Right renal pelvis (tissue), 4 donors: ENCODE measurements around the gene PBXIP1. TPM values are rescaled to one million over a fixed set of nuclear protein-coding genes. Genes with fewer than 3 reads are reported as not detected.
"Not testable (repeated sequence)": the region's sequence is repeated elsewhere in the genome, so short reads cannot be mapped to it uniquely, and the experiment has no call there.

Experiments used
- DNase-seq, 4 donors: peaks; one replicate each; pipeline ENCODE4 v3.0.0-alpha.2; 2013; ENCODE audit warnings: low read depth in 4 of 4, low spot score in 3 of 4, missing footprints in 1 of 4
- polyA plus RNA-seq, 4 donors: library from polyadenylated mRNA; unstranded; fragments of 120-200 nt; gene quantifications; one replicate each; pipeline ENCODE4 v1.2.1, GENCODE V29; 2013; ENCODE audit not compliant: insufficient read length in 4 of 4

PBXIP1 gene
- polyA plus RNA-seq, 4 donors = 64.9 to 74.6 (median 71.5) TPM

- no peak for DNase-seq
Measured at GRCh38 chr1:154994591-154994990, 38.7 kb upstream of the PBXIP1 start.

- no peak for DNase-seq
Measured at GRCh38 chr1:154994269-154994587, 38.3 kb upstream of the PBXIP1 start.

GRCh38 chr1:154993572-154994268 is 37.8 kb upstream of the PBXIP1 start, which contains the start of gene LENEP:
Gene LENEP, plus strand, starts transcription at chr1:154993586. Its CDS starts 22 bp downstream, at chr1:154993608.
- no peak for DNase-seq

GRCh38 chr1:154992721-154993571 is 37.0 kb upstream of the PBXIP1 start:
- no peak for DNase-seq

GRCh38 chr1:154990276-154990675 is 34.4 kb upstream of the PBXIP1 start:
- DNase-seq = no peak

GRCh38 chr1:154989195-154989860 is 33.4 kb upstream of the PBXIP1 start:
- DNase-seq = no peak

- DNase-seq = no peak
Measured at GRCh38 chr1:154988058-154988954, 32.4 kb upstream of the PBXIP1 start.

GRCh38 chr1:154987326-154987725 is 31.4 kb upstream of the PBXIP1 start:
- DNase-seq = no peak

GRCh38 chr1:154986736-154987135 is 30.8 kb upstream of the PBXIP1 start:
- DNase-seq = not testable (repeated sequence)

GRCh38 chr1:154983776-154984466 is 28.0 kb upstream of the PBXIP1 start:
- no peak for DNase-seq

GRCh38 chr1:154982897-154983648 is 27.2 kb upstream of the PBXIP1 start, which contains the start of gene FLAD1:
Gene FLAD1, plus strand, starts transcription at chr1:154983344. Its CDS starts 351 bp downstream, at chr1:154983695.
- peak; percentile 90 to 100 (median 99) for DNase-seq

GRCh38 chr1:154982341-154982740 is 26.4 kb upstream of the PBXIP1 start:
- no peak for DNase-seq

- no peak for DNase-seq
Measured at GRCh38 chr1:154978360-154978759, 22.5 kb upstream of the PBXIP1 start.

- DNase-seq = not testable (repeated sequence)
Measured at GRCh38 chr1:154977762-154978161, 21.9 kb upstream of the PBXIP1 start.

GRCh38 chr1:154975409-154976059 is 19.6 kb upstream of the PBXIP1 start:
- no peak for DNase-seq

- DNase-seq = peak; percentile 96 to 99 (median 98)
Measured at GRCh38 chr1:154974808-154975408, 19.0 kb upstream of the PBXIP1 start.

GRCh38 chr1:154974102-154974807 is 18.4 kb upstream of the PBXIP1 start, which contains the start of gene CKS1B:
Gene CKS1B, plus strand, starts transcription at chr1:154974681. Its CDS starts 65 bp downstream, at chr1:154974746.
- peak; percentile 97 to 100 (median 100) for DNase-seq
